ENCODE measurements around the gene DIP2C. TPM values are rescaled to one million over a fixed set of nuclear protein-coding genes. Genes with fewer than 3 reads are reported as not detected.

The DIP2C gene
- total RNA-seq, 1 experiment from 2014 or later = 11.0 TPM

DNA sequence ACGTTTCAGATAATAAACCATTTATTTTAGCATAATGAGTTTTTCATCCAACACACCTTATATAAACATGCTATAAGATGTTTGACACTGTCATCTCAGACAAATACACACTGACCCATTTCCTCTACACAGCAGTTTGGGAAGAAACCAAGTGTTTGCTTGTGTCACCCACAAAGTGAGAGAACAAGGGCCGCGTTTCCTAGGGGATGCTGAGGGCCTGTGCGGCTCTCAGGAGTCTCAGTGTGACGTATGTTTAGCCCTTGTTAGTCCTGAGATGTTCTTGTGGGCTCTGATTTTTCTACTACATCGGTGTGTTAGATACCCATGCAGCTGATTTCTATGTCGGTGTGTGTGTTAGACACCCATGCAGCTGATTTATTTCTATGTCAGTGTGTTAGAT is 266.3 kb downstream of the DIP2C start:
- no peak overlapping the region for H3K27ac Mint-ChIP-seq (ENCODE audit: unreplicated experiment)
- H3K4me1 Mint-ChIP-seq (ENCODE audit: low read depth, unreplicated experiment) = peaks cover 7% of the 10 kb centered on the region
- CTCF ChIA-PET = no interaction called here
- H3K27me3 Mint-ChIP-seq (ENCODE audit: unreplicated experiment) = no peaks in the 10 kb centered on the region
- H3K9me3 Mint-ChIP-seq (ENCODE audit: low read depth, unreplicated experiment) = no peaks in the 10 kb centered on the region
- DNase-seq = no peak
- TF ChIP-seq, protein P1, sequence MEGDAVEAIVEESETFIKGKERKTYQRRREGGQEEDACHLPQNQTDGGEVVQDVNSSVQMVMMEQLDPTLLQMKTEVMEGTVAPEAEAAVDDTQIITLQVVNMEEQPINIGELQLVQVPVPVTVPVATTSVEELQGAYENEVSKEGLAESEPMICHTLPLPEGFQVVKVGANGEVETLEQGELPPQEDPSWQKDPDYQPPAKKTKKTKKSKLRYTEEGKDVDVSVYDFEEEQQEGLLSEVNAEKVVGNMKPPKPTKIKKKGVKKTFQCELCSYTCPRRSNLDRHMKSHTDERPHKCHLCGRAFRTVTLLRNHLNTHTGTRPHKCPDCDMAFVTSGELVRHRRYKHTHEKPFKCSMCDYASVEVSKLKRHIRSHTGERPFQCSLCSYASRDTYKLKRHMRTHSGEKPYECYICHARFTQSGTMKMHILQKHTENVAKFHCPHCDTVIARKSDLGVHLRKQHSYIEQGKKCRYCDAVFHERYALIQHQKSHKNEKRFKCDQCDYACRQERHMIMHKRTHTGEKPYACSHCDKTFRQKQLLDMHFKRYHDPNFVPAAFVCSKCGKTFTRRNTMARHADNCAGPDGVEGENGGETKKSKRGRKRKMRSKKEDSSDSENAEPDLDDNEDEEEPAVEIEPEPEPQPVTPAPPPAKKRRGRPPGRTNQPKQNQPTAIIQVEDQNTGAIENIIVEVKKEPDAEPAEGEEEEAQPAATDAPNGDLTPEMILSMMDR (IDR thresholded peaks at IDR 0.05; ENCODE audit: unreplicated experiment) = no peak
- intact Hi-C loops (cut with micrococcal nuclease; ENCODE audit: unreplicated experiment) = no loop called here
- no peaks in the 10 kb centered on the region for H3K36me3 Mint-ChIP-seq (ENCODE audit: insufficient read depth, unreplicated experiment)
- no peak overlapping the region for H3K4me3 Mint-ChIP-seq (ENCODE audit: low read depth, unreplicated experiment)
- no TSS peak for BruUV-seq (replicated peaks)

DNA sequence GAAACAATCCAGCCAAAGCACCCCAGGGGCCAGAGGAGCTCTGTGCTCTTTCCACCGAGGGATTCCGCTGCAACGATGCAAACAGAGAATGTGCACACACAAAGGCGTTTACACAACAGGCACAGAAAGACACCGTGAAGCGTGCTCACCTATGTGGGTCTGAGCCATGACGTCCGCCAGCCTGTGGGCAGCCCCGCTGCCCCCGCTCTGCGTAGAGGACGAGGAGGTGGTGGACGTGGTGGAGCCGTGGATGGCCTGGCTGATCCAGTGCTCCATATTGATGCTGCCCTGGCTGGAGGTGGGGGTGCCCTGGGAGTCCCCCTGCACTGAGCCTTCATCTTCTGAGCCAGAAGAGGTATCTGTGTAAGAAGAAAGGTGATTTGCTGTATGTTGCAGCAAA is 266.8 kb downstream of the DIP2C start:
- H3K4me1 Mint-ChIP-seq (ENCODE audit: low read depth, unreplicated experiment) = peaks cover 2% of the 10 kb centered on the region
- no peak overlapping the region for H3K27ac Mint-ChIP-seq (ENCODE audit: unreplicated experiment)
- no peak overlapping the region for H3K4me3 Mint-ChIP-seq (ENCODE audit: low read depth, unreplicated experiment)
- TF ChIP-seq, protein P1 (IDR thresholded peaks at IDR 0.05; ENCODE audit: unreplicated experiment) = no peak
- no TSS peak for BruUV-seq (replicated peaks)
- H3K9me3 Mint-ChIP-seq (ENCODE audit: low read depth, unreplicated experiment) = no peaks in the 10 kb centered on the region
- no peaks in the 10 kb centered on the region for H3K36me3 Mint-ChIP-seq (ENCODE audit: insufficient read depth, unreplicated experiment)
- DNase-seq = no peak
- CTCF ChIA-PET = no interaction called here
- H3K27me3 Mint-ChIP-seq (ENCODE audit: unreplicated experiment) = no peaks in the 10 kb centered on the region
- intact Hi-C loops (cut with micrococcal nuclease; ENCODE audit: unreplicated experiment) = no loop called here

DNA sequence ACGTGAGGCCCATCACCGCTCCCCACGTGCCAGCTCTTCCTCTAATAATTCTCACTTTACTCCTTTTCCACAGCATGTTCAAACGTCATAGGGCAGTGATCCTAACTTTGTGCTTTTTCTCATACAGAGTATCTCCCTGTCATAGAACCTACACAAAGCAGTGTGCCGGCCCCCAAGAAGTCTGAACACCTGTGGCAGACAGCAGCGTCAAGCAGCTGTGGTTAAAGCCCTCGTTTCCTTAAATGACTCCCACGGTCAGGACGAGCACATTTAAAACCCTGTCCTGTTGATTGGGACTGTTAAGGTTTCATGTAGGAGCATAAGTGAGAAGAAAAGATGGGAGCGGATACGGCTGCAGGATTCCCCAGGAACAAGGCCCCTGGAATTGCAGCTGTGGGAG is 267.2 kb downstream of the DIP2C start:
- BruUV-seq (replicated peaks) = no TSS peak
- intact Hi-C loops (cut with micrococcal nuclease; ENCODE audit: unreplicated experiment) = no loop called here
- Mint-ChIP-seq H3K27me3 (ENCODE audit: unreplicated experiment) (no peaks in the 10 kb centered on the region), H3K4me3 (ENCODE audit: low read depth, unreplicated experiment) (no peak overlapping the region), H3K4me1 (ENCODE audit: low read depth, unreplicated experiment) (no peaks in the 10 kb centered on the region), H3K9me3 (ENCODE audit: low read depth, unreplicated experiment) (no peaks in the 10 kb centered on the region), H3K36me3 (ENCODE audit: insufficient read depth, unreplicated experiment) (no peaks in the 10 kb centered on the region), H3K27ac (ENCODE audit: unreplicated experiment) (no peak overlapping the region)
- TF ChIP-seq, protein P1 (IDR thresholded peaks at IDR 0.05; ENCODE audit: unreplicated experiment) = no peak
- DNase-seq = no peak
- CTCF ChIA-PET = no interaction called here

DNA sequence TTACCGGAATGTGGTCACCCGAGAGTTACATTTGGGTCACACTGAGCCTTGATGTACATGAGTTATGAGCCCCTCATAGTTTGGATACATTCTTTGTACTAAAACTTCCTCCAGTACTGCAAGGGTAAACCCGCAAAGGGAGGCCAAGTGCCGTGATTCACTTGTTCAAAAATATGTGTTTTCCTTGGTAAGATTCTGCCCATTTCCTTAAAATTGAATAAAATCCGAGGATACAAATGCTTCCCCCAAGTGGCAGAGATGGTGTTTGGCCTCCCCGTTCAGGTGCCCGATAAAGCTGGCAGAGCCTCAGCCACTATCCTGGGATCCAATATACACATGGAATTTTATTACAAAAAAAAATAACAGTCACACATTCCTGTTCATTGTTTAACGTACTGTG is 268.3 kb downstream of the DIP2C start:
- no TSS peak for BruUV-seq (replicated peaks)
- H3K9me3 Mint-ChIP-seq (ENCODE audit: low read depth, unreplicated experiment) = no peaks in the 10 kb centered on the region
- H3K27me3 Mint-ChIP-seq (ENCODE audit: unreplicated experiment) = no peaks in the 10 kb centered on the region
- no peaks in the 10 kb centered on the region for H3K4me1 Mint-ChIP-seq (ENCODE audit: low read depth, unreplicated experiment)
- TF ChIP-seq, protein P1 (IDR thresholded peaks at IDR 0.05; ENCODE audit: unreplicated experiment) = no peak
- no peak overlapping the region for H3K4me3 Mint-ChIP-seq (ENCODE audit: low read depth, unreplicated experiment)
- H3K36me3 Mint-ChIP-seq (ENCODE audit: insufficient read depth, unreplicated experiment) = no peaks in the 10 kb centered on the region
- CTCF ChIA-PET = no interaction called here
- intact Hi-C loops (cut with micrococcal nuclease; ENCODE audit: unreplicated experiment) = no loop called here
- no peak for DNase-seq
- H3K27ac Mint-ChIP-seq (ENCODE audit: unreplicated experiment) = no peak overlapping the region

Measured in Calu3 (cell line).